ENCODE data around the gene CMTM1.

Gene CMTM1

DNA sequence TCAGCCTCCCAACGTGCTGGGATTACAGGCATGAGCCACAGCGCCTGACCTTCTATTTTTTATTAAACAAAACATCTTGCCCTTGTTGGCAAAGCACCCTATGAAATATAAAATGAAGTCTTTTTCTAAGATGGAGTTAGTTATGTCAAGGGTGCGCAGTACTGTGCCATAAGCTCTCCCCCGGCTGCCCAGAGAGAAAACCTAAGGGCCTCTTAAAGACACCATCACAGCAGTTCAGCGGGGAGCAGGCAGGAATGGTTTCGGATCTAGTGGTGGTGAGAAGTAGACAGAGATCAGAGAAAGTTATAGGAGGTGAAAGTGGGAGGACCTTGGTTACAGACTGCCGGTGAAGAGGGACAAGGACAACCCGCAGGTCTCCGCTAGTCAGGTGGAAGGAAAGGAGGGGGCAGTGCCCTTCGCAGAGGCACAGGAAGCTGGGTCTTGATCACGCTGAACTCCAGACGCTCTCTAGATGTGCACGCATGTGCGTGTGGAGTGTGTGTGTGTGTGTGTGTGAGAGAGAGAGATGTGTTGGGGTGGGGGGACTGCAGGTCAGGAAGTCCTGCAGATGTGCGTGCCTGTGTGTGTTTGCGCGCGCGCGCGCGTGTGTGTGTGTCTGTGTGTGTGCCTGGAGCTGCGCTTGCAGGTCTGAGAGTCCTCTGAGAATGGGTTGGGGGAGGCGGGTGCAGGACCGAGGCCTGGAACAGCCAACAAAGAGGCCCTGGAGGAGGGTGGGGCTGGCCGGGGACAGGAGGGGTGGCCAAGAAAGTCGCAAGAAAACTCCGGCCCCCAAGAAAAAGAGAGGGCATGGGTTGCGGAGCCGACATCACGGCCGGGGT, 37.5 kb downstream of the CMTM1 start:
- TF ChIP-seq GATA3 (IDR thresholded peaks at IDR 0.05; ENCODE audit: low read depth, low read length) (no peak), GATA2 (IDR thresholded peaks at IDR 0.05; ENCODE audit: low read depth, low read length) (no peak)

DNA sequence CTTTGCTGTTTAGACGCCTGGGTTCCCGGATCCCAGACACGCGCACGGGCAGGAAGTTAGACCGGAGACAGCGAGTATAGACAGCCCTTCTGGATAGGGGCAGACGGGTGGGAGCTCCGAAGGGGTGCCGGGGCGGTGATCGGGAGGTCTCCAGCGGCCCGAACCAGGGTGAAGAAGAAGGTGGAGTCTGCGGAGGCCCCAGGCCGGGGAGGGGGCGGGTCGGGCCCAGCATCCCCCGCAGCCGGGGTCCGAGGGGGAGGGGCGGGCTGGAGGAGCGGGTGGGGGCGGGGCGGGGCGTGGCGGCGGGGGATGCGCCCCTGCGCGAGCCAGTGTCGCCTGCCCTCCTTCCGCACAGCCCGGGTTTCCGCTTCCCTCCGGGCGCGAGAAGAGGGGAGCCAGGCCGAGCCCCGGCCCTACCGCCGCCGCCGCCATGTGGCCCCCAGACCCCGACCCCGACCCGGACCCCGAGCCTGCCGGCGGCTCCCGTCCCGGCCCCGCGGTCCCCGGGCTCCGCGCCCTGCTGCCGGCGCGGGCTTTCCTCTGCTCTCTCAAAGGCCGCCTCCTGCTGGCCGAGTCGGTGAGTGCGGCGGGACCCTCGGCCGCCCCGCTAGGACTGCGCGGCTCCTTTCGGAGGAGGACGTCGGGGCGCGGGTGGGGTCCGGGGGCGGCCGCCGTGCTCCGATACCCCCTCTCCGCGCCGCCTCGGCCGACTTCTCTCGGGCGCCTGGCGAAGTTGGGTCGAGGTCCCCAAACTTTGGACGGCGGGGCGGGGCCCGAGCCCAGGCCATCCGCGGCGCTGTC, 38.3 kb downstream of the CMTM1 start, which contains the start of gene CMTM3:
Gene CMTM3, plus strand, starts transcription at position 329 of the 801 bp plus-strand sequence. Its CDS starts 102 bp downstream, at position 431.
- TF ChIP-seq GATA2 (IDR thresholded peaks at IDR 0.05; ENCODE audit: low read depth, low read length) (no peak), GATA3 (IDR thresholded peaks at IDR 0.05; ENCODE audit: low read depth, low read length) (no peak)

DNA sequence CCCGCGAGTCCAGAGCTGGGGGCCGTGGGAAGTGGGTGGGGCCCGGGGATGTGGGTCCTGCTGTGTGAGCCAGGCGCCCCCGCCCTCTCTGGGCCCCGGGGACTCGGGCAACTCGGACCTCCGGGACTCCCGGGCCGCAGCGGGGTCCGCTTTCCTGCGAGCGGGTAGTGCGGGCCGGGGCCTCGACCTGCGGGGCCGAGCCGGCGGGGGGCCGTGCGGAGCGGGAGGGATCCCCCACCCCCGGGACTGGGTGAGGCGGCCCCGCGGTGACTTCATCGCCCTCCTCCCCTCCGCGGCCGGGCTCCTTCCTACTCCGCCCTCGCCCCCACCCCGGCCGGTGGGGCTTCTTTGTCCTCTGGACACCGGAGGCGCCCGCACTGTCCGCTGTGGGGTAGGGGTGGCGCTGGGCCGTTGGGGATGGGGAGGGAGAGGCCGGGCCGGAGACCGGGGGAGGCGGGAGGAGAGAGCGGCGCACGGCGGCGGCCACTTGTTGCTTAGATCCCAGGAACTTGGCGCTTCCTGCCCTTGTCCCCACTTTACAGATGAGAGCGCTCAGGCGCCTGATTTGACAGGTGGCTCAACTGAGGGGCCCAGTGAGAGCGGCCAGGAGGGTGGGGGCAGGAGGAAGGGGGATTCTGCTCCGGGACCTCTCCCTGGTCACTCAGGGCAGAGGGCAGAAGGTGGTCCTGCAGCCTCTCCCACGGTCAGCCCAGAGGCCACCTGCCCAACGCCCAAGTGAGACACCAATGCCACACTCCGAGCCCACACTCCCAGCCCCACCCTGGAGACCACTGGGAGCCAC, 39.1 kb downstream of the CMTM1 start:
- TF ChIP-seq GATA3 (IDR thresholded peaks at IDR 0.05; ENCODE audit: low read depth, low read length) = no peak
- no peak for TF ChIP-seq GATA2 (IDR thresholded peaks at IDR 0.05; ENCODE audit: low read depth, low read length)

DNA sequence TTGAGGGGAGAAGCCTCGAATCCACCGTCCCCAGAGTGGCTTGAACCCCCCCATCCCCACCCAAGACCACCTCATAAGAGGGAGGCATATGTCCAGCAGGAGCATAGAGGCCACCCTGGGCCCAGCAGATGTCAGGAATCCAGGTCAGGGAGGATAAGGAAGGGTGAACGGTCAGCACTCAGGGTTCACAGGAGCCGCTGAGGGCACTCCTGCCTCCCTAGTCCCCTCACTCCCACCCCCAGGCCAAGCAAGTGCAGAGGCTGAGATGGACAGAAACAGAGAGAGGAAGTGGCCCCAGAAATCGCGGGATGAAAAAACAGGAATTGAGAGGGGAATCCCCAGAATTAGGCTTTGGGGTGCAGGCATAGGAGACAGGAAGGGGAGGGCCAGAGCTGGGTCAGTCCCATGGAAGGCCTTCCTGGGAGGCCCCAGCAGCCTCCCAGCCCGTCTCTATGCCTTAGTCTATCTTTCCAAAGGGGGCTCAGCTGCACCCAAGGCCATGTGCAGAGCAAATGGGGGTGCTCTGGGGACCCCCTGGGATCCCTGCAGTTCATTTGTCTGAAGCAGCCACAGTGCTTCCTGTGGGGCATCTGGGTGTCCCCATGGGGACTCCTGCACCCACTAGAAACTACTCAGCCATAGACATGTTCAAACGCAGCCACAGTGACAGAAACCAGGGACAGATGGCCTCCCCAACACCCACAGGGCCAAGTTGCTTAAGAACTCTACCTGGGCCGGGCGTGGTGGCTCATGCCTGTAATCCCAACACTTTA, 39.9 kb downstream of the CMTM1 start:
- TF ChIP-seq GATA3 (IDR thresholded peaks at IDR 0.05; ENCODE audit: low read depth, low read length) = no peak
- TF ChIP-seq GATA2 (IDR thresholded peaks at IDR 0.05; ENCODE audit: low read depth, low read length) = no peak

DNA sequence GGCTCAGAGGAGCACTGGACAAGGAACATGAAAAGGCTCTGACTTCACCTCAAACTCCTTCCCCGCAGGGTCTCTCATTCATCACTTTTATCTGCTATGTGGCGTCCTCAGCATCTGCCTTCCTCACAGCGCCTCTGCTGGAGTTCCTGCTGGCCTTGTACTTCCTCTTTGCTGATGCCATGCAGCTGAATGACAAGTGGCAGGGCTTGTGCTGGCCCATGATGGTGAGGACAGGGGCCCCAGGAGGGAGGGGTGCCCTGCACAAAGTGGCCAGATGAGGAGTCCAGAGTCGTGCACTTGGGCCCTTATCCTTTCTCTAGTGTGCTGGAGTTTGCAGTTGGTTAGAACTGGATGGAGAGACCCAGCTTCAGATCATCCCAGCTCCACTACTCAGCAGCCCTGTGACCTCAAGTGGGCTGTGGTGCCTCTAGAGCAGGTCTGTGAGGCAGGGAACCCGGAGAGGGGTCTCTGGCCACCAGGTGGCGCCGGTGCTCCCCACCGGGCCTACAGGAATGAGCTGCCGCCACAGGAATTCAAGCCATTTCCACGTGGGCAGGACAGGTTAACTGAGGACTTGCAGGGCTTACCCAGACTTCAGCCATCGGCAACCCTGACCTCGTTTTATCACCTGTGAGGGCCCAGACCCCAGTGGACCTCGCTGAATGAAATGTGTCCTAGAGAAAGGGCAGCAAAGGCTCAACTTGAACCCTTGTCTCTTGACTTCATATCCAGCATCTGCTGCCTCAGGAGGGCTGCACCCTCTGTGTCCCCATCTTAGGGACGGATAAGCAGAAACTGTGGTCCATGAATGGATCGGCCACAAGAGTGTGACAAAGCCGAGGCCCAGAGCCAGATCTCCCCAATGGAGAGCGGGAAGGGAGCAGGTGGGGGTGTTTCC, 42.3 kb downstream of the CMTM1 start:
- TF ChIP-seq GATA3 (IDR thresholded peaks at IDR 0.05; ENCODE audit: low read depth, low read length) (no peak), GATA2 (IDR thresholded peaks at IDR 0.05; ENCODE audit: low read depth, low read length) (no peak)

DNA sequence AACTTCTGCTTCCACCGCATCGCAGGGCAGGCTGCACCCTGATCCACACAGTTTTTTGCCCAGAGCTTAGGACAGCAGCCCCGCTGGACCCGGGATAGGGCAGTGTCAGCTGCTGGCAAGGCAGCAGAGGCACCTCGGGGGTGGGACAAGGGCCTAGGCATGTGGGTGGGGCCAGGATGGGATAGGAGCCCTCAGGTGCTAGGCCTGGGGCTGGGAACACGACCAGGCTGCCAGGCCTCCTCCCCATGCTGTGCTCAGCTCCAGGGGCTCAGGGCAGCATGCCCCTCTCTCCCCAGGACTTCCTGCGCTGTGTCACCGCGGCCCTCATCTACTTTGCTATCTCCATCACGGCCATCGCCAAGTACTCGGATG, 42.9 kb downstream of the CMTM1 start:
- TF ChIP-seq GATA3 (IDR thresholded peaks at IDR 0.05; ENCODE audit: low read depth, low read length) = no peak

DNA sequence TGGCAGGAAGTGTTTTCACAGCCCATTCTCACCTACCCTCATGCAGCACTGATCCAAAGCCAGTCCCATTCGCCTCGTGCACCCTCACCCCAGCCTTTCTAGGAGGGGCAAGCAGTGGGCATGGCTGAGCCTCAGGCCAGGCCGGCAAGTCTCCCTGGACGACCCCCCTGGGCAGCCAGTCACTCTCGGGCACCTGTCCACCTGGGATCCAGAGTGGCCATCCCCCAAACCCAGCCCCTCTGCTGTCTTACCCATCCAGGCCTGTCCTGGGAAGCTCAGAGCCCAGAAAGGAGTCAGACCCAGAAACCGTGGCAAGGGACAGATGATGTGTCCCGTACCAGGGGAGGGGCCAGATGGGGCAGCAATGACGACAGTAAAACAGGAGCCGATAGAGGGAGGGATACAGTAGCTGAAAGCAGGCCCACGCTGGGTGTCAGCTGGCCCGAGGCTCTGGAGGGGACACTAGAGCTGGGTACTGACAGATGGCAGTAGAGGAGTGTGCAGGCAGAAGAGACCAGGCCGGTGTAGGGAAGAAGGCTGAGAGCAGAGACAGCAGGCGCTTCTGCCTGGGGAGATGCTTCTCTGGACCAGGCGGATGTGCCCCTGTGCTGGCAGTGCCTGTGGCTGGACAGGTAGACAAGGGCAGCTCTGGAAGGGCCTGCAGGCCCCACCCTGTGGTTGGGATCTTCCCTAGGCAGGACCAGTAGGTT, 44.0 kb downstream of the CMTM1 start:
- TF ChIP-seq GATA2 (IDR thresholded peaks at IDR 0.05; ENCODE audit: low read depth, low read length) (no peak), GATA3 (IDR thresholded peaks at IDR 0.05; ENCODE audit: low read depth, low read length) (no peak)

DNA sequence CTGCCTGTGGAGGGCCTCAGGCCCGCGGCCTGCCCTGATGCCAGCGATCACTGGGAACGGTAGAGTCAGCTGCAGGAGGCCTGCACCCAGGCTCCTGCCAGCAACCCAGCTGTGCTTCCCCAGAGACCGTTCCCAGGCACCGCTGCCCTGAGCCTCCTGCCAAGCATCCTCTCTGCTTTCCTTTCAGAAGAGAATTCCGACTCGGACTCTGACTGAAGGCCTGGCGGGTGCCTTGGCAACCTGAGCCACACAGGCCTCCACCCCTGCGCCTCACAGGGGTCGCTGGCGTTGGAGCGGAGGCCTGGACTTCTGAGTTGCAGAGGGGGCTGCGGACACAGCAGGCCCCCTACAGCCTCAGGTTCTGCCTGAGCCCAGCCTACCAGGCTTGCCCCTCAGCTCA, 46.2 kb downstream of the CMTM1 start:
- TF ChIP-seq GATA2 (IDR thresholded peaks at IDR 0.05; ENCODE audit: low read depth, low read length) = no peak
- TF ChIP-seq GATA3 (IDR thresholded peaks at IDR 0.05; ENCODE audit: low read depth, low read length) = no peak

DNA sequence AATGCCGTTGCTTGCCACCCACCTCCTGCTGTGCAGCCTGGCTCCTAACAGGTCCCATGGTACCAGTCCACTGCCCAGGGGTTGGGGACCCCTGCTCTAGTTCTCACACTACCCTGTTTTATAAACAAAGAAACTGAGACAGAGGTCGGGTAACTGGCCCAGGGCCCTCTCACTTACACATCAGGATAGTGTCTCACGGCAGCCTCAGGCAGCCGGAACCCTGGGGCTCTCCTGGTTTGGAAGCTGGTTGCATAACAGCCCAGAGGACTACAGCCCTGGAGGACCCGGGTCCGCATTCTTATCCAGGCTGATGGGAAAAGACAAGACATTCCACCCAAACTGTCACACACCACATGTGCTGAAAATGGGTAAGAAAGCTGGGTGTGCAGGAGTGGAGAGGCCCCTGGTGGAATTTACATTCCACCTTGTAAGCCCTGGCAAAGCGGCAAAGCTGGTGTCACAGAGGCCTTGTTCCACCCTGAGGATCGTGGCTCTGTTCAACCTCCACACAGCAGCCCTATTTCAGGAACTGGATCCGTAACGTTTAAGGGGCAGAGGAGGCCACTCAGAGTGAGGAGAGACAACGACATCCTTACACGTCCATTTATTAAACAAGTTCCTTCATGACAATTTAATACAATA, 48.0 kb downstream of the CMTM1 start:
- TF ChIP-seq GATA3 (IDR thresholded peaks at IDR 0.05; ENCODE audit: low read depth, low read length) (no peak), GATA2 (IDR thresholded peaks at IDR 0.05; ENCODE audit: low read depth, low read length) (no peak)

DNA sequence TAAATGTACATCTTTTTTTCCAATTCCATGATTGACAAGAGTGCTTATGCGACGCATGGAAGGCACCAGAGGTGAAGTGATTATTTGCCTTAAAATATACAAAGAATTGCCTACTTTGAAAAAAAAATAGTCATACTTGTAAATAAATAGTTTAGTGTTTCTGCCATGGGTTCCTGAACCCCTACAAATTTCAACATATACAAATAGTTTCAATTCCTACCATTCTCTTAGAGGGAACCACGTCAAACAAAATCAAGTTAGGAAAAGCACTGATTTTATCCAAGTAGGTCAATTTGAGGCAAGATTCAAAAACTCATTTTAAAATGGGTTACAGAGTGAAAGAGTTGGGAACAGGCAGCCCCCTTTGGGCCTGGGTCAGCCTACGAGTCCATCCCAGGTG, 49.9 kb downstream of the CMTM1 start:
- no peak for TF ChIP-seq GATA2 (IDR thresholded peaks at IDR 0.05; ENCODE audit: low read depth, low read length)
- TF ChIP-seq GATA3 (IDR thresholded peaks at IDR 0.05; ENCODE audit: low read depth, low read length) = no peak

DNA sequence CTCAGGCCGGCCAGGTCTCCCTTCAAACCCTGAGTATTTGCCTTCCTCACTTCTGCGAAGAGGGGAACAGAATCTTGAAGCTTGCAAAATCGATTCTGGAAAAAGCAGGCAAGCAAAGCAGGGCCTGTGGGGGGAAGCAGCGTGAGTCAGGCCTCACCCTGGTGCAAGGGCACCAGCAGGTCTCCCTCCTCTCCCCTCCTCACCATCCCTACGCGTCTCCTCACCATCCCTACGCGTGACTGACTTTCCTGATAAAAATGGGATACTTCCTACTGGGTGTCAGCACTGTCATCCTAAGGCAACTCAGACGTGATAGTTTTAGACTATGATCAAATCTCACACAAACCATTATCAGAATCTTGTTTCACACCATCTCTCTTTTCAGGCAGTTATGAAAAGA, 50.4 kb downstream of the CMTM1 start:
- TF ChIP-seq GATA2 (IDR thresholded peaks at IDR 0.05; ENCODE audit: low read depth, low read length) (no peak), GATA3 (IDR thresholded peaks at IDR 0.05; ENCODE audit: low read depth, low read length) (no peak)
